ENCODE measurements around the gene VWC2L. TPM values are rescaled to one million over a fixed set of nuclear protein-coding genes. Genes with fewer than 3 reads are reported as not detected.

The VWC2L gene
- total RNA-seq: not detected

DNA sequence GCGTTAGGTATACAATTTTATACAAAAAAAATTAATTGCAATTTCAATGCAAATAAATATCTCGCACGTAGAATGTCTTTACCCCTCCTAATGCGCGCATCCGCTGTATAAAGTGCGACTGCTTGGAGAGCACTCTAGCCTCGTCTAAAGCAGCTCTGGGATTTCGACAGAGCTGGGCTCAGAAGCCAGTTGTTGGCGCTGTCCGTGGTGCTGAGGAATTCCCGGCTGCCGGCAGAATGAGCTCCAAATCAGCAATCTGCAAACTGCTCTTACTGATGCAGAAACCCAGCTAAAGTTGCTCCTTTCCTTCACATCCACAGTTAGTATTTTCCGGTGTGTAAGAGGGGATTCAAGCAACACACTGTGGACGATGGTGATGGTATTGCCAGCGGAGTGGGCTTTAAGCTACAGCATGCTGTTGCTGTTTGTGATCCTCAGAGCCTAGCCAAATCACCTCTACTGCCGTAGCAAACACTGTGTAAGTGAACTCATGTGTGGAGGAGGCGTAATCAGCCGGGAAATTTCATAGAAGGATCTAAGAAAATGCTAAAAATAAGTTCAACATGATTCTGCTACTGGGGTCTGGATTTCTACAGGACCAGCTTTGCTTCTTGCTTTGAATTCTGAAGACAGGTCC, at the start of gene VWC2L:
TSS of gene VWC2L (plus strand) at position 137 of the 637 bp plus-strand sequence. CDS start 3,140 bp downstream, outside the sequence.
- no peaks in the 10 kb centered on the region for H3K36me3 Mint-ChIP-seq (ENCODE audit: insufficient read depth)
- H3K27me3 Mint-ChIP-seq (ENCODE audit: low read depth): no peaks in the 10 kb centered on the region
- H3K4me1 Mint-ChIP-seq (ENCODE audit: low read depth): no peaks in the 10 kb centered on the region
- ATAC-seq (no peak), DNase-seq (no peak)
- H3K4me3 Mint-ChIP-seq: no peak within 1 kb of the TSS
- H3K9me3 Mint-ChIP-seq: no peaks in the 10 kb centered on the region

DNA sequence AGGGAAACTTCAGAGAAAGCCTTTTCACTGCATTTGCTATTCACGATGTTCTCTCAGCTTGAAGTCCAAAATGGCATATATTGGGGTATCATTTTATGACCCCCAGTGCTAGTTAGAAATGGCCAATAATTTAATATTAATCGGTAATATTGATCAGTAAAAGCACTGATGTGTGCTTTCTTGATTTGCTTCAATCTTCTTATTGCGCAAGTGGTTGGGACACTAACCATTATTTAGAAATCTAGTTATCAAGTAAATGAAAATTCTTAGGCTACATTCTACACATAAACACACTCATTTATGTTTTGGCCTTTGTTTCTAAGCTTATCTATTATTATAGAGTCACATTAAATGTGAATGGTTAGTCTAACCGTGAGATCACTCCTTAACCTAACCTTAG, 49.7 kb upstream of the VWC2L start:
- no peak overlapping the region for H3K4me3 Mint-ChIP-seq
- no peaks in the 10 kb centered on the region for H3K4me1 Mint-ChIP-seq (ENCODE audit: low read depth)
- H3K36me3 Mint-ChIP-seq (ENCODE audit: insufficient read depth): no peaks in the 10 kb centered on the region
- H3K27me3 Mint-ChIP-seq (ENCODE audit: low read depth): peaks cover 2% of the 10 kb centered on the region
- DNase-seq (no peak), ATAC-seq (no peak)
- H3K9me3 Mint-ChIP-seq: peaks cover 15% of the 10 kb centered on the region

DNA sequence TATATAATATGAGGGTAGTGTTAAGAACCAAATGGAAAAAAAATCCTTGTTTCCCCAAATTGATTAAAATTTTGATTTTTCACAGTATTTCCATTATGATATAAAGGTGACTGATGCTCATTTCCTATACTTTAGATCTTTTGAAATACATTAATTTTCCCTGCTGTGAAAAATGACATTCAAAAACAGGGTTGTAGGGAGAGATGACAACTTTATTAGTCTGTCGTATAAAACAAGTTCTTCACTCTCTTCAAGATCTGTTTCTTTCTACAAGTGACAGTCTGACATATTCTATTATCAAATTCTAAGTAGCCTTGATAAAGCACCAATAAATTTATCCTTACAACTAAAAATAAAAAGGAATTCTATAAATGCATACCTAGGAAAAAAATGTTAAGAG, 45.3 kb upstream of the VWC2L start:
- no peak overlapping the region for H3K4me3 Mint-ChIP-seq
- H3K36me3 Mint-ChIP-seq (ENCODE audit: insufficient read depth): no peaks in the 10 kb centered on the region
- peaks cover 2% of the 10 kb centered on the region for H3K27me3 Mint-ChIP-seq (ENCODE audit: low read depth)
- H3K9me3 Mint-ChIP-seq: peaks cover 3% of the 10 kb centered on the region
- no peaks in the 10 kb centered on the region for H3K4me1 Mint-ChIP-seq (ENCODE audit: low read depth)
- DNase-seq (no peak), ATAC-seq (no peak)

DNA sequence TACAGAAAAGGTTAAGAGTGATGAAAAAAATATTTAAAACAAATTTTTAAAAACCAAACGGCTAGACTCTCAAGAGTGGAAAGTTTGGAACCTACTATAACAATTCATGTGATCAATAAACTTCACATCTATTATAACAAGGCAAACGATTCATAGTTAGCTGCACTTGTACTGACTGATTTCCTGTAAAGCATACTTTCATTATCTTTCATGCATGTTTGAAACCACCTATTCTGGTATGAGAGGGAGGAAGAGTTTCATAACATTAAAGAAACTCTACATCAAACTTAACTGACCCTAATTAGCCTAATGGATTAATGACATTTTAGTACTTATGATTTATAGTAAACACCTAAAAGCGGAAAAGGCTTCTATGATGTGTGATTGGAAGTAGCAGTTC, 43.7 kb upstream of the VWC2L start:
- peaks cover 3% of the 10 kb centered on the region for H3K9me3 Mint-ChIP-seq
- no peak for DNase-seq
- no peak for ATAC-seq
- no peak overlapping the region for H3K4me3 Mint-ChIP-seq
- peaks cover 2% of the 10 kb centered on the region for H3K27me3 Mint-ChIP-seq (ENCODE audit: low read depth)
- no peaks in the 10 kb centered on the region for H3K36me3 Mint-ChIP-seq (ENCODE audit: insufficient read depth)
- no peaks in the 10 kb centered on the region for H3K4me1 Mint-ChIP-seq (ENCODE audit: low read depth)

DNA sequence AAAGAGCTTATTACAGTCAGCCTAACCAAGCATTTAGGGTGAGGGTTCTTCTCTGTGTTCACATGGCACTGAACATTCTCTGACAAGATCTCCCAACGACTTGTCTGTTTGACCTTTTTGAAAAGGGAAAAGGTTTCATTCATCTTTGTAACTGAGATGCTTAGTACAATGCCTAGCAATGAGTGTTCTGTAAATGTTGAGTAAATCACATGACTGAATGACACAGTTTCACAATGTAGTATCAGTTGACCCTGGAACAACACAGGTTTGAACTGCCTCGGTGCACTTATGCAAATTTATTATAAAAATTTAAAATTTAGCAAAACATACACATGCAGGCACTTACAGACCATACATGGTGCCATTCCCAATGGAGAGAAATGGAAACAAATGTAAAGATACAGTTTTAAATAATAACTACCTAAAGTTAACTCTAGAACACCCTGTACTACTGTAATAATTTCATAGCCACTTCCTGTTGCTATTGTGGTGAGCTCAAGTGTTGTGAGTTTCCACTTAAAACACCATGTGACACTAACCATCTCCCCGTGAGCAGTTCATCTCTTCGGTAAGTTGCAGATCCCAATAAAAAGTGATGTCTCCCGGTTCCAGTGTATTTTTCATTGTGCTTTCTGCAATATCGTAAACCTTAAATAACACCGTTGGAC, 34.1 kb upstream of the VWC2L start:
- ATAC-seq: no peak
- no peaks in the 10 kb centered on the region for H3K27me3 Mint-ChIP-seq (ENCODE audit: low read depth)
- no peak overlapping the region for H3K4me3 Mint-ChIP-seq
- no peaks in the 10 kb centered on the region for H3K36me3 Mint-ChIP-seq (ENCODE audit: insufficient read depth)
- no peak for DNase-seq
- H3K9me3 Mint-ChIP-seq: no peaks in the 10 kb centered on the region
- H3K4me1 Mint-ChIP-seq (ENCODE audit: low read depth): no peaks in the 10 kb centered on the region

DNA sequence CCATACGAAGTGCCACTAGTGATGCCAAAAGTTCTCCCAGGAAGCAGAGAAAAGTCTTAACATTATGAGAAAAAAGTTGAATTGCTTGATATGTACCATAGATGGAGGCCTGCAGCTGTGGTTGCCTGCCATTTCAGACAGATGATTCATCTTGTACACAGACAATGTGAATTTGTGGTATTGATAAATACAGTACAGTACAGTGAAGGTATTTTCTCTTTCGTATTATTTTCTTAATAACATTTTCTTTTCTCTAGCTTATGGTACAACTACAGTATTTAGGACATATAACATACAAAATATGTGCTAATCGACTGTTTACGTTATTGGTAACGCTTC, 33.6 kb upstream of the VWC2L start:
- Mint-ChIP-seq H3K4me1 (ENCODE audit: low read depth) (no peaks in the 10 kb centered on the region), H3K27me3 (ENCODE audit: low read depth) (no peaks in the 10 kb centered on the region), H3K4me3 (no peak overlapping the region), H3K9me3 (no peaks in the 10 kb centered on the region), H3K36me3 (ENCODE audit: insufficient read depth) (no peaks in the 10 kb centered on the region)
- DNase-seq (no peak), ATAC-seq (no peak)

DNA sequence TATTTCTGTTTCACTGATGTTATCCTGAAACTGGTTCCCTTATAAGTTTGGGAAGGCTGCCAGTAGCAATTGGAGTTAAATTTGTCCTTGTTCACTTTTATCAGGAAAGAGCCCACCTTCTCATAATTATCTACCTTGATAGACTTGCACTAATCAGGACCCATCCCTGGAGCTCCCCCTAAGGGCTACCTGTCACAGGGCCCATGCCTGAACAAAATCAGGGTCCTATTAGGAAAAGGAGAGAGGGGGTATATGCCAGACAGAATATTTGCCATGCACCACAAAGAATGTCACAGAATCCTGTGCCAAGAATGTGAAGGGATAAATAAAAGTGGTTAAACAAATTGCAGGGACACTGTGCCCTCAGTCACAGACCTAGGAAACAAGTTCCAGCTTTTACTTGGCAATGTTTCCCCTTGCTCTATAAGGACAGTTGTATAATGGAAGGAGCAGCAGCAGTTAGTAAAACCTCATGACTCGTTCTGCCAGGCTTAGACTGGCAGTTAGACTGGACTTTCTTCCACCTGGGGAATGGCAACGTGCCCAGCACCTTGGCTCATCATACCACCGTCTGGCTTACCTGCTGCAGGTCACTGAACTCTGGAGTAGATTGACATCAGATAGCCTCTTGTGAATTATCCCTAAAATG, 32.3 kb upstream of the VWC2L start:
- Mint-ChIP-seq H3K4me1 (ENCODE audit: low read depth) (no peaks in the 10 kb centered on the region), H3K27me3 (ENCODE audit: low read depth) (no peaks in the 10 kb centered on the region), H3K36me3 (ENCODE audit: insufficient read depth) (no peaks in the 10 kb centered on the region), H3K9me3 (no peaks in the 10 kb centered on the region), H3K4me3 (no peak overlapping the region)
- ATAC-seq: no peak
- no peak for DNase-seq

DNA sequence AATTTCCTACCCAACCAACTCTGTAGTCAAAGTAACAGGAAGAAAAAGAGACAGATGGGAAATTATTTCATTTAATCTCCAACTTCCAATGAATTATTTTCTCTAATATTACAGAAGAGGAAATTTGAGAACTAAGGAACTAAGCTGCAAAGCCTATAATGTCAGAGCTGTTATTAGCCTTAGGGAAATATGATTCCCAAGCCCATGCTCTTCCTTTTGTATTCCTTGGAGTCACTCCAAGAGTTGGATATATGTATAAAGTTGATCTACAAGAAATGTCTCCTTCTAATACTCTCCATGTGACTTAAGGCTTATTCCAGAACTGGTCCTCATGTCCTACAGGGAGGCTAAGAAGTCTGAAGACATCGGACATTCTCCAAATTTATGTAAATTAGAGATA, 31.6 kb upstream of the VWC2L start:
- H3K36me3 Mint-ChIP-seq (ENCODE audit: insufficient read depth): no peaks in the 10 kb centered on the region
- H3K9me3 Mint-ChIP-seq: no peaks in the 10 kb centered on the region
- DNase-seq: no peak

DNA sequence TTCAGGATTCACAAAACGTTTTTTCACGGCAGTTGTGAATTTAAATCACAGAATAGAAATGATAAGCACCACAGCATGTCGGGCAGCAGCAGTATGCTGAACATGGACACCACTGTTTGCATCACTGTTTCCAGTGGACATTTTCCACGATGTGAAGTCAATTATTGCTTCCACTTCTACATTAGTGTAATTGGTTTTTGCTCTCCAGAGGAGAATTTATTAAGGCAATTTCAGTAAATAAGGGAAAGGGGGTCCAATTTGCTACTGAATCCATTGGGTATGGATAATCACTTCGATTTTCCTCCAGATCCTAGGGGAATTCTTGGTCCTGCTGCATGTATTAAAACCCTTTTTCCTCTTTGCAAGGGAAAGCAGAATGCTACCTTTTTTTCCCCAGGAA, 30.2 kb upstream of the VWC2L start:
- ATAC-seq (no peak), DNase-seq (no peak)
- no peaks in the 10 kb centered on the region for H3K9me3 Mint-ChIP-seq
- H3K4me3 Mint-ChIP-seq: no peak overlapping the region
- no peaks in the 10 kb centered on the region for H3K27me3 Mint-ChIP-seq (ENCODE audit: low read depth)
- H3K36me3 Mint-ChIP-seq (ENCODE audit: insufficient read depth): no peaks in the 10 kb centered on the region
- H3K4me1 Mint-ChIP-seq (ENCODE audit: low read depth): no peaks in the 10 kb centered on the region

More for the DNA sequence above, 31.6 kb upstream of the VWC2L start:
- H3K4me1 Mint-ChIP-seq (ENCODE audit: low read depth): no peaks in the 10 kb centered on the region
- no peaks in the 10 kb centered on the region for H3K27me3 Mint-ChIP-seq (ENCODE audit: low read depth)
- no peak for ATAC-seq
- H3K4me3 Mint-ChIP-seq: no peak overlapping the region

DNA sequence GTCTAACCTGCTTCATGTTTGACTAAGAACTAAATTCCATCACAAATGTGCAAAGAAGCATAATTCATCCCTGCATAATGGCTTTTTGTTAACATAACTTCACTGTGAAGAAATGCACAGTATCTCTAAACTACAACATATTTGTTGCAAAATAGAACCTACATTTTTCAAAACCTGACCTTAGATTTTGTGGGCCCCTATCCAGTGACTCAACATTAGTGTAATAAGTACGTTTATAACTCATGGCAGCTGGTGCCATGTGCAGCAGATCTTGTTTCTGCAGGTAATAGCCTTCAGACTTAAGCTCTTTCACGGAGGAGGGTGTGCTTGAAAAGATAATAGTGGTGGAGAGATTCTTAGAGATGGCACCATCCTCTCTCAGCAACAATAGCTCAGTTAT, 28.6 kb upstream of the VWC2L start:
- no peaks in the 10 kb centered on the region for H3K27me3 Mint-ChIP-seq (ENCODE audit: low read depth)
- no peaks in the 10 kb centered on the region for H3K9me3 Mint-ChIP-seq
- no peaks in the 10 kb centered on the region for H3K4me1 Mint-ChIP-seq (ENCODE audit: low read depth)
- DNase-seq: no peak
- no peak for ATAC-seq
- H3K36me3 Mint-ChIP-seq (ENCODE audit: insufficient read depth): no peaks in the 10 kb centered on the region
- H3K4me3 Mint-ChIP-seq: no peak overlapping the region

DNA sequence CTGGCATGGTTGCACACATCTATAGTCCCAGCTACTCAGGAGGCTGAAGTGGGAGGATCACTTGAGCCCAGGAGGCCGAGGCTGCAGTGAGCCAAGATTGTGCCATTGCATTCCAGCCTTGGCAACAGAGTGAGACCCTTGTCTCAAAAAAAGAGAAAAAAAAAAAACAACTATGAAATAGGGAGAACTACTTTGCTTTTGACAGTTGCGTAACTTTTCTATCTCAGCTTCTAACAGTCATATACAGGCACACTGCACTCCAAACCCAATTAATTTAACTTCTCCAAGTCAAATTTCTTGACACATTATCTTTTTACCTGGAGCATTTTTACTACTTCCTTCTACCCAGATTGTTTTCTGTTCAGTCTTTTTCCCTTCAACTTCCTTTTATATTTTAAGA, 24.1 kb upstream of the VWC2L start:
- Mint-ChIP-seq H3K4me1 (ENCODE audit: low read depth) (no peaks in the 10 kb centered on the region), H3K36me3 (ENCODE audit: insufficient read depth) (no peaks in the 10 kb centered on the region), H3K27me3 (ENCODE audit: low read depth) (no peaks in the 10 kb centered on the region), H3K4me3 (no peak overlapping the region), H3K9me3 (no peaks in the 10 kb centered on the region)
- ATAC-seq: no peak
- no peak for DNase-seq

DNA sequence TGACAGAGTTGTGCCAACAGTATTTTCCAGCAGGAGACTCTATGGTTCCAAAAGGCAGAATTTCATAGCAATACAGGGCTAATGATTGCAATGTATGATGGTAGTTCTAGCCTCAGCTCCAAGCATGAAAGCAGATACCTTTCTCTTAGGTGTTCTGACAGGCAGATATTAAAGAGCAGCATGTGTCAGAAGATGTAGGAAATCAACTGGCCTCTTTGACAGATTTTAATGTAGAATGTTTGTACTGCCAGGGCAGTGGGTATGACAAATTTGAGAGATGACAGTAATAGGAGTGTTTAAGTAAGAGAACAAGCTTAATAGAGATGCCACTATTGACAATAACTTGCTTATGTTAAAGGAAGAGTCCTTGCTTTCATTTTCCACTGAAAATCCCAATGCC, 21.5 kb upstream of the VWC2L start:
- Mint-ChIP-seq H3K4me3 (no peak overlapping the region), H3K4me1 (ENCODE audit: low read depth) (no peaks in the 10 kb centered on the region), H3K36me3 (ENCODE audit: insufficient read depth) (no peaks in the 10 kb centered on the region), H3K9me3 (no peaks in the 10 kb centered on the region), H3K27me3 (ENCODE audit: low read depth) (no peaks in the 10 kb centered on the region)
- ATAC-seq: no peak
- DNase-seq: no peak

DNA sequence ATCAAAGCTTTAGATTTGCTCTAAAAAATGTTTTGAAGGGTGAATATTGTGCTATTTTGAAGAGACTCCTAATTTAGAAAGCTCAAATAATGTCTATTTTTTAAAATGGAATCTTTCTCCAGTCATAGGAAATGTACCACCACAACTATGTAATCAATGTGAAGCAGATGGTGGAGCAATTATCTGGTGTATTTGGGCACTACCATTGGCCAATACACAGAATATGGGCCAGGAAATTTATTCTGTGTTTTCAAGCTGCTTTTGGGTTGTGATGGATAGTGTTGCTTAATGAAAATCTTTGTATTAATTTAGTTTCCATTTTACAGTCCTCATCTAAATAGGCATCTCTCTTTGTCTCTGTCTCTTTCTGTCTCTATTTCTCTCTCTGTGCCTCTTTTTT, 17.1 kb upstream of the VWC2L start:
- peaks cover 4% of the 10 kb centered on the region for H3K9me3 Mint-ChIP-seq
- no peak for ATAC-seq
- no peaks in the 10 kb centered on the region for H3K36me3 Mint-ChIP-seq (ENCODE audit: insufficient read depth)
- H3K27me3 Mint-ChIP-seq (ENCODE audit: low read depth): no peaks in the 10 kb centered on the region
- H3K4me1 Mint-ChIP-seq (ENCODE audit: low read depth): no peaks in the 10 kb centered on the region
- H3K4me3 Mint-ChIP-seq: no peak overlapping the region
- DNase-seq: no peak

DNA sequence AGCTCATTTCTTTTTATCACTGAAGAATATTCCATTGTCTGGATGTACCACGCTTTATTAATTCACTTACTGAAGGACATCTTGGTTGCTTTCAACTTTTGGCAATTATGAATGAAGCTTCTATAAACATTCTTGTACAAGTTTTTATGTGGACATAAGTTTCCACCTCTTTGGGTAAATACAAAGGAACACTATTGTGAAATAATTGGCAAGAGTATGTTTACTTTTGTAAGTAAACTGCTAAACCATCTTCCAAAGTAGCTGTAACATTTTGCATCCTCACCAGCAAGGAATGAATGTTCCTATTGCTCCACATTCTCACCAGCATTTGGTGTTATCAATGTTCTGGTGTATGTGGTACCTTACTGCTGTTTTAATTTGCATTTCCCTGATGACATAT, 15.8 kb upstream of the VWC2L start:
- no peaks in the 10 kb centered on the region for H3K4me1 Mint-ChIP-seq (ENCODE audit: low read depth)
- DNase-seq (no peak), ATAC-seq (no peak)
- peaks cover 4% of the 10 kb centered on the region for H3K9me3 Mint-ChIP-seq
- no peaks in the 10 kb centered on the region for H3K27me3 Mint-ChIP-seq (ENCODE audit: low read depth)
- no peaks in the 10 kb centered on the region for H3K36me3 Mint-ChIP-seq (ENCODE audit: insufficient read depth)
- no peak overlapping the region for H3K4me3 Mint-ChIP-seq

DNA sequence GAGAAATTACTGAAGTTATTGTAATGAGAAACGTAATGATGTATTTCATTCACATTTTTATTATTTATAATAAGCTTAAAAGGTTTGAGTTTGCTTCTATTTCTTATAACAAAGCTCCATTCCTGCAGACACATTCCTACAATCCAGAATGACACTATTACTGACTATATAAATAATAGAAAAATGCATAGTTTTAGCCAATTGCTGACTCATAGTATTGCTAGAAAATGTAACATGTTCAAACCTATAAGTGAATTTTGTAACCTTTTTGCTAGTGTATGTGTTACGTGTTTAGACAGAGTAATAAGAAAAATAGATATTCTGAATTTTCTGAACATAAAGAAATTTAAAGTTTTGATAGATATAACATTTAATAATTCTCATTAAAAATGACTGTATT, 9.3 kb upstream of the VWC2L start:
- no peak for ATAC-seq

More for the DNA sequence above, 9.3 kb upstream of the VWC2L start:
- H3K36me3 Mint-ChIP-seq (ENCODE audit: insufficient read depth): no peaks in the 10 kb centered on the region
- H3K4me1 Mint-ChIP-seq (ENCODE audit: low read depth): no peaks in the 10 kb centered on the region
- DNase-seq: no peak
- no peaks in the 10 kb centered on the region for H3K9me3 Mint-ChIP-seq
- no peaks in the 10 kb centered on the region for H3K27me3 Mint-ChIP-seq (ENCODE audit: low read depth)
- no peak overlapping the region for H3K4me3 Mint-ChIP-seq

Measured in activated T-cell treated with anti-CD3 and anti-CD28 coated beads, Interleukin-2, amount 50 U/mL, for 4 hours (primary cell).